ENCODE data around the gene TMEM156.
"Not testable (repeated sequence)": the region's sequence is repeated elsewhere in the genome, so short reads cannot be mapped to it uniquely, and the experiment has no call there.

The TMEM156 gene

DNA sequence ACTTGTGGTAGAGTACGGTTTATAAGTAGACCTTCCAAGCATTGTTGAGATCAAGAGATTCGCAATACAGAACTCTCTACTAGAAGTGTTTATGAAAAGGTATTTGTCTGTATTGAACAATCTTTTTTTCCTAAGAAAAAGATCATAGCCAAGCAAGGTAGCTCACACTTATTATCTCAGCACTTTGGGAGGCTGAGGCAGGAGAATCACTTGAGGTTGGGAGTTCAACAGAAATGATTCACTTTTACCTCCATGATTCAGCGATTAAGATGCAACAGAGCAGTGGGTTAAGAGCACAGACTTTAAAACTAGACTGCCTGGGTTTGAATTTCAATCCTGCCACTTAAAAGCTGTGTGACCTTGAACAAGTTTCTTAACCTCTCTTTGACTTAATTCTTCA is 74.3 kb downstream of the TMEM156 start:
- no peak for DNase-seq (ENCODE audit: low read depth)

DNA sequence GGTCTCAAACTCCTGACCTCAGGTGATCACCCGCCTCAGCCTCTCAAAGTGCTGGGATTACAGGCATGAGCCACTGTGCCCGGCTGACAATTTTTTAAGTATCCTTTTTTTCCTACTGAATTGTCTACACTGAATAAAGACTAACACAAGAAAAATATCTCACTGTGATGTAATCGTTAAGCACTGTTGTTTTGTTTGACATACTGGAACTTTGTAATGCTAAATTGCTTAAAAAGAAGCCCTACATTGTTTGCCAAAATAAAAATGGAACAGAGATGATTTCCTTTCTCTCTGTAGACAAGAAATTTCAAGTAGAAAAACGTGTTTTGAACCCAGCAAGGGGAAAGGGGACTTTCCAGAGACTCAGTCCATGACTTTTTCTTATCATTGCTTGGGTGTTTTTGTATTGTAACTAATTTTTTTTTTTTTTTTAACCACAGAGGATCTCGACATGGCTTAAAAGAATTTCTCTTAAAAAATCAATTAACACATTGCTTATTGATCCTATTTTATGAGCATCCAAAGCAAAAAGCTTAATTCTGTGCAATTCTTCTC is 74.9 kb downstream of the TMEM156 start:
- DNase-seq (ENCODE audit: low read depth), result no peak

DNA sequence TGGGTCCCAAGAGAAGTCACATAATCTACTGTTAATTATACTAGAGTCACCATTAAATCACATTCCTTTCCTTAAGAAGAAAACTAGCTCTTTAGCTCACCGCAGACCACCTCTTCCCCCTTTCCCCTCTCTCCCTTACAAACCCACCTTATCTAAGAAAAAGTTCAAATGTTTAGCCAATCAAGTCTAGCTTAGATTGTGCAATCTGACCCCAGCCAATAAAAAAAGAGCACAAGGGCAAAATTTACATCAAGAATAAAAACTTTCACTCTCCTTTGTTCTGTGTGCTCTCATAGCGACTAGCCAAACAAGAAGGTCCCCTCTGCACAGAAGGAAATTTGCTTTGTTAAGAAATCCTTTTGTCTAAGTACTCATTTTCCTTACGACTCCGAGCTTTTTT is 76.3 kb downstream of the TMEM156 start:
- no peak for DNase-seq (ENCODE audit: low read depth)

DNA sequence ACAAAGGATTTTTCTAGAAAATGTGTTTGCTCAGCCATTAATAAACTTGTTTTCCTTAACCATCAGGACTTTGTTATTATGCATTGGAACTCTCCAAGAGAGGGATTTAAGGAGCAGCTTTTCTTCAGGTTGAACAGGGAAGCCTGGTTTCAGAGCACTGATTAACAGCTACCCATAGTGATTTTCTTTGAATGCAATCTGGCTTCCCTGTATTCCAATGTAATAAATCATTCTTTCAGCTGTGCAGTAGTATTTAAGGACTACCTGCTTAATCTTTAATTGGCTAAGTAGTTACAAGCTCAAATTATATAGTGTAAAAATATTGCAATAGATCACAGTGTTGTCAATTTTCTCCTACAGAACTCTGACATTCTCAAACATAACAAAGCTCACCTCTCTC is 77.5 kb downstream of the TMEM156 start:
- DNase-seq (ENCODE audit: low read depth), result no peak

DNA sequence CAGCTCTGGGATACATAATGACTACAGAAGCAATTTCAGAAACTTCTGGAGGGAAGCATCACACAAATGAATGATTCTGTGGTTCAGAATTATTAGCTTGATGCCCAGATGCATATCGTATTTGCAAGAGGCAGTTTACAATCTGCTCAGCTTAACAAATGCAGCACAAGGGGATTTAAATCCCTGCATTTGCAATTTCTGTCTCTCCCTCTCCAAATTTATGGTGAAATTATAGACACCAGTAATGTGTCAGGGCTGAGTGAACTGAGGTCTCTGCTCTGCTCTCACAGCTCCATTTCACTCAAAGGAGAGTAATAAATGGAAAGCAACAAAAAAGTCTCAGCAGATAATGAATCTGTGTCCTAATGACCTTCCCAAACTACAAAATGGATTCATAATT is 80.2 kb downstream of the TMEM156 start:
- DNase-seq (ENCODE audit: low read depth), result no peak

DNA sequence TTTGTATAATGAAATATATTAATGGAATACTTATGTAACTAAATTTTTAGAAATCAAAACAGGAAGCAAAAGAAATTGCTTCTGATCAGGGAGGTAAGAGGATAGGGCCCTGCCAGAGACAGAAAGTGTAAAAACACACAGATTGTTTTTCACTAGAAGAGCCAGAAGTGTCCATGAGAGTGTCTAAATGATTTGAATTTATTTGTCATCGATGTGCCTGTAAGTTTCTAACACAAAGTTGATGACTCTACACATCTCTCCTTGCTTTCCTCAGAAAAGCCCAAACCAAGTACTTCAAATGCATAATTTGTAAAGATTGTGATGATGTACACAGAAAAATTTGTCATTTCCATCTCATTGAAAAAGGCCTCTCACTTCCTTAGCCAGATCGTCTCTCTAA is 80.6 kb downstream of the TMEM156 start:
- DNase-seq (ENCODE audit: low read depth), result no peak

DNA sequence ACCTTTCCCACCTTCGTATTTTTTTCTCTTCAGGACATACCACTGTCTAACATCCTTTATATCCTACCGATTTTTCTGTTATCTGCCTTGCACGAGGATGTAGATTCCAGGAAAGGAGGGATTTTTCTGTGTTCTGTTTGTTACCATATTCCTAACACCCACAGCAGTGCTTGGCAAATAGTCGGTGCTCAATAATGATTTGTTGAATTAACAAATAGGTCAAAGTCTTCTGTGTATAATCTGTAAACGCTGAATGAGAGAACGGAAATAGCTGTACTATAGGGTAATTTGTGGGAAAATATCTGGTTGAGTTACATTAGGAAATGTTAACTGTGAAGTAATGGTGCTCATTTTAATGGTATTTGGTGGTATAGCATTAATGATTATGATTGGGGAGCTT is 81.5 kb downstream of the TMEM156 start:
- no peak for DNase-seq (ENCODE audit: low read depth)

DNA sequence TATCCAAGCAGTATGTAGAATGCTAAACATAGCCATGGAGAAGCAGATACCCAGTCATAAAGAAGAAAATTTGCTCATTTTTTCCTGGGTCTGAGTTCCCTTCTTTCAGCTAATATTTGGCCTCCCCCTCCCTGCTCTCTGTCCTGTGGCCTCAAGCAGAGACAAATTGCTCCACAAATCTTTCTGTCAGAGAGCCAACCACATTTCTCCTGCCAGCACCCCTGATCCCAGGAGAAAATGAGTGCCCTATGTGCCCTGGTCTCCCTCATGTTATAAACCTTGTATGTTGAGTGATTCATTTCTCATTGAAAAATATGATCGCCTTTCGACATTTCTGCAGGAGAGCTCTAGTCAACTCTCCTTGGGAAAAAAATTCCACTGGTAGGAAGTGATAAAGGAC is 82.0 kb downstream of the TMEM156 start:
- DNase-seq (ENCODE audit: low read depth), result no peak

DNA sequence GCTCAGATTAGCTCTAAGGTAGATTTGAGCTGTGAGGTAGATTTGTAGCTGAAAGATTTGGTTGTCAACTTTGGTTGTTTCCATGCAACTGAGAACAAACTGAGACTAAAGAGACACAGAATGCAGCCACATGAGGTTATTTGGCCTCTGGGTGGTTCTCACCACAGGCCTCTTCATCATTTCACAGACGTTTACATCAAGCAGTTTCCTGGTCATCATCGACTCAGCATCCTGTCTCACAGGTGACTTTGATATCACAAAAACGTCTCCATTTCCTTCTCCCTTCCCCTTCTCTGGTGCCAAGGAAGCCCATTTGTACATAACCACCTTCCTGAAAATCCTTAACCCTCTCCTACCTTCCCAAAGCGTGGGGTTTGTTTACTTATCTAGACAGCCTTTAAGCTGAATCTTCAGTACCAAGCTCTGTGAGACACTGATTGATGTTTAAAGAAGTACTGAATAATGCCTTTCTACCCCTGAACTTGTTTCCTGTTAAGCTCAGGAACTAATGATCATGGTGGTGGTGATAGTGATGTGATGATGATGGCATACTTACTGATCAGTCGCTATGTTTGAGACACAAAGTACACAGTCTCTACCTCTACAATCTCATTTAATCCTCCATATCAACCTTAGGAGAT is 82.7 kb downstream of the TMEM156 start:
- DNase-seq (ENCODE audit: low read depth), result no peak

DNA sequence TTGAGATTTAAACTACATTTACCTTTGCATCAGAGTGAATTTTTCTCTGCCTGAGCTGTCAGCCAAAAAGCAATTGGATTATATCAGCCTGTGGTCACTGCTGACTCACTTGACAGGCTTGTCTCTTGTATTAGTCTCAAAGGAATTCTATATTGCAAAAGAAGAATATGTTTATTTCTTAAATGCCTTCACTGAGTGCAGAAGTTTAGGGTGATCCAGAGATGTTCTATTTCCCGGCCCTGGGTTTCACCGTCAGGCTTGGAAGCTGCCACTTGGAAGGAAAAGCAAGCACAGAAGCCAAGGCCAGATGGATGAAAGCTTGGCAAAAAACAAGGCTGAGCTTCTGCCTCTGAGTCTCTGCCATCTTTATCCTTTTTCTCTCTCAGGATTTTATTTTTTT is 83.7 kb downstream of the TMEM156 start:
- DNase-seq (ENCODE audit: low read depth), result no peak

DNA sequence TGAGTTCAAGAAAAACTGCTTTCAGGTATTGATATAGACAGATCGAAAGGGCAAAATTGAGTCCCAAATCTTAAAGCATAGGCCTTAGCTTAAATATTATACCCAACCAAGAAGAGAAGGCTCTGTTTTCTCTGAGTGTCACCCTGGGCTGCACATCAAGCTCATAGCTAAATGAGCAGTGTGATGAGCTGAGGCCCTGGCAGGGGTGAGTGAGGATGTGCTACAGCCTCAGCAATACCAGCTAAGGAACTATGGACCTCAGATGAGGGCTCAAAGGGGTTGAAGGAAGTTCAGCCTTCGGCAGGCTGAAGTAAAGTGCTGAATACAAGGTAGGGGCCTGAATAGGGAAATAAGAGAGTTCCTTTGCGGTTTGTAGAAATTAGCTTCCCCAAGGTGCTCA is 85.3 kb downstream of the TMEM156 start:
- no peak for DNase-seq (ENCODE audit: low read depth)

DNA sequence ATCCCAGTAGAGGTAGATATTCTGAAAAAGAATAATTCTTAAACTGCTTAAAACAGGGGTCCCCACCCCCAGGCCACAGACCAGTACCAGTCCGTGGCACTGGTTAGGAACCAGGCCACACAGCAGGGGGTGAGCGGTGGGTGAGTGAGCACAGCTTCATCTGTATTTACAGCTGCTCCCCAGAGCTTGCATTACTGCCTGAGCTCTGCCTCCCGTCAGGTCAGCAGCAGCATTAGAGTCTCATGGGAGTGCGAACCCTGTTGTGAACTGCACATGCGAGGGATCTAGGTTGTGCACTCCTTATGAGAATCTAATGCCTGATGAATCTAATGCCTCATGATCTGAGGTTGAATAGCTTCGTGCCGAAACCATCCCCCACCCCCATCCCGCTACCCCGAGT is 87.8 kb downstream of the TMEM156 start:
- DNase-seq (ENCODE audit: low read depth), result no peak

DNA sequence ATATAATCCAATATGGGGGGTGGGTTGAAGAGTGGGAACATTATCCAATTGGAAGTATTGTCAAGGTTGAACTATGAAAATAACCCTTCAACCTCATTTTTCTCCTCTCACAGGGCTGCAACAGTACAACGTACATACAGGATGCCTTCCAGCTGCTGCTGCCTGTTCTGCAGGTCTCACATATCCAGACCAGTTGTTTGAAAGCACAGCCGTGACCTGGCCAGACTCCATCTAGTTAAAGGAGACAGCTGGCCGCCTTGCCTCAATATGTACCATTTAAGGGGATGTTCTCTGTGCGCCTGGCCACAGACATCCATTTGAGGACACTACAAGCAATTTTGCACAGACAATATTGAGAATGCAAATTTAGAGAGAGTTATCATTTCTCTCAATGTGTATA is 88.9 kb downstream of the TMEM156 start:
- no peak for DNase-seq (ENCODE audit: low read depth)

DNA sequence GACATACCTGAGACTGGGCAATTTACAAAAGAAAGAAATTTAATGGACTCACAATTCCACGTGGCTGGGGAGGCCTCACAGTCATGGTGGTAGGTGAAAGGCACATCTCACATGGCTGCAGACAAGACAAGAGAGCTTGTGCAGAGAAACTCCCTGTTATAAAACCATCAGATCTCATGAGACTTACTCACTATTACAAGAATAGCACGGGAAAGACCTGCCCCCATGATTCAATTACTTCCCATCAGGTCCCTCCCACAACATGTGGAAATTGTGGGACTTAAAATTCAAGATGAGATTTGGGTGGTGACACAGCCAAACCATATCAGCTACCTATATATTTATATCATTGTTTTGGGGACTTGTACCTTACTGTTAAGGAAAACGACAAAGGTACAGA is 90.3 kb downstream of the TMEM156 start:
- not testable (repeated sequence) for DNase-seq (ENCODE audit: low read depth)

DNA sequence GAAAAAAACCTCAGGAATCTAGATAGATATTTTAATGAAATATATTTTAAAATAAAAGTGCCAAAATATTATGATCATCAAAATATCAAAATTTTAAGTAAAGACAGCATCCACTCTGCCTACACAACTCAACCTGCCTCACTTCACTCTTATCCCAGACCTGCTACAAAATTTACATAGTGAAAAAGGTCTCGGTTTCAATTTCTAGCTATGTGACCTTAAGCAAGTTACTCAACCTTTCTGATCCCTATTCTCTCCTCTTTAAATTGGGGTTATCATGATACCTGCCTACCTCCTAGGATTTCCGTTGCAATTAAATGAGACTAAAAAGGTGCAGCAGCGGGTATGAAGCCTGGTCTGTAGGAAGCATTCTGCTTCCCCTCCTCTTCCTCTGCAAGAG is 91.7 kb downstream of the TMEM156 start:
- DNase-seq (ENCODE audit: low read depth), result no peak

DNA sequence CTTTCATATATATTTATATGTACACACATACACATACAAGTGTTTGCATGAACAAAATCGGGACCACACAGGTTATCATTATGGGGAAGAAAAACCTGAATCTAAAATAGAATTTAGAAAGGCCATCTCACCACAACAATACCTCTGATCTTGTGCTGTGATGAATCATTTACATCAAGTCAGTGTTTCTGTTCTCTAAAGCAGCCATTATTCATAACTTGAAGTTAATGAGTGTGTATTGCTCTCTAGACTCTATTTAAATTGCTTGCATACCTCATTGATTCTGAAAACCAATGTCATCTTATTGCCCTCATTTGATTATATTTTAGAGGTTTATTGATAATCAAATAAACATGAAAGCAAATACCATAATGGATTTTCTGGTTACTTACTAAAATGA is 93.0 kb downstream of the TMEM156 start:
- no peak for DNase-seq (ENCODE audit: low read depth)

DNA sequence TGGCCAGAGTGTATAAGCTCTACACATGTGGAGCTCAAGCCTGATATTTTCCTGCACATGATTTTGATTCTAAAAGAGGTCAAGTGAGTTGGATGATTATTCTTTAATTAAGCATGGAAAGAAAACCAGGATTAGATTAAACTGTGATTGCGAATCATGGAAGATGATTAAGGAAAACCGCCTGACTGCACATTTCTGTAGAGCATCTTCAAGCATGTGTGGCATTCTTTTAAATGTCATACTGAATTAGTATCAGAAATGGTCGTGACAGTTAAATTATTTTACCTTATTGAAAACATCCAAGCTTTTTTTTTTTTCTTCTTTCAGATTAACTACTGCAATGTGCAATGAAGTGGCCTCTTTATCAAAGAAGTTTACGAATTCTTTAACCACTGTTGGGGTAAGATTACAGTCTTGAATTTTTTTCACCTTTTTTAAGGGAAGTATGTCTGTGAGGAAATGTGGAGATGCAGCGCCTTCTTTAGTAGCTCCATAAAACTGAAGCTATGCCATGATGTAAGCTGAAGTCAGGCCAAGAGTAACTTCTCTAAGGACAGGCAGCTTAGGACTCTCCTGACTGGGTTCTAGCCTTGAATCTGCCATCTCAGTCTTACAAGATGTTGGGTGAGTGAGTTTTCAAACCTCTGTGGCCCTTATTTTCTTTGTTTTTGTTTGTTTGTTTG is 96.7 kb downstream of the TMEM156 start:
- no peak for DNase-seq (ENCODE audit: low read depth)

DNA sequence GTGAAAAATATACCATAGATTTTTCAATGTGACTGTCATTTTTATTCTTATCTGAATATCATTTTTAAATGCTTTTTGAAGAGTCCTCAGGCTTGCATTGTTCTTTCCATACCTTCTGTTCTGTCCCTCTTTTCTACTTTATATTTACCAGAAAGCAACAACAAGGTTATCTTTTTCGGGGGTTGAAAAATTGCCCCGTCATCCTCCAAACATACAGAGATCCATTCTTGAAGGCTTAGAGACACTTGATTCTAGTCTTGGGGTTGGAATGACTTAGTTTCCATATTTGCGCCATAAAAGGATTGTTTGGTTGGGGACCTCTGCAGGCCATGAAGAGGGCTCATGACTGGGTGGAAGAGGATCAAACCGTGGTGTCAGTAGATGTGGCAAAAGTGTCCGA is 101.1 kb downstream of the TMEM156 start:
- DNase-seq (ENCODE audit: low read depth), result no peak

DNA sequence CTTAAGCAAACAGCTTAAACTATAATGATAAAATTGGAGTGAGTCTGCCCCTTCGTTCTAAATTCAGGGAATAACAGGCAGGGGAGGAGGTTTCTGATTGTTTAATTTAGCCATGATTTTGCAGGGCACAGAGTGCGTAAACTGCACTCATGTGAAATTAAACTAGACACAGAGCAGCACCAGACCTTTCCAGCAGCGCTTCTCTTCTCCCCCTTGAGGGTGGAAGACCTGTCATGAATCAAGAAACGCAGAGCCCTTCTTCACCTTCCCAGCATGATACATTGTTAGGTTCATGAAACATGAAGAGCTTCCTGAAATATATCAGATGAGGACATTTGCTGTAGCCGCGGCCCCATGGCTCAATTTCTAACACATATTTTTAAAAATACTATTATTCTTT is 101.5 kb downstream of the TMEM156 start:
- no peak for DNase-seq (ENCODE audit: low read depth)

DNA sequence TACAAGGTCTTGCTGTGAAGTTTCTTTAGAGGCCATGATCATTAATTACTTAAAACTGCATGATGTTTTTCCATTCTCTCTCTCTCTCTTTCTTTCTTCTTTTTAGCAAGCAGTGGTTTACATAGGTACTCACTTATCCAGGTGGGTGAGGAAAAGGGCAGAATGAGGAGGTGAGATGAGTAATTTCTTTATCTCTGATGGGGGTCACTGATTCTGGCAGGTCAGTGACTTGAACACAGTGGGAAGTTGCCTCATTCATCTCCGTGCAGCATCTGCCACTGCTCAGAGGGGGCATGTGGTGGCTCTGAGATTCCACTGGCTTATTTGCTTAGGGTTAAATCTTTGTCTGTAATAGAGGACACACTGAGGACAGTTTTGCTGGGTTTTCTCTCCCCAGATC is 102.0 kb downstream of the TMEM156 start:
- DNase-seq (ENCODE audit: low read depth), result no peak

DNA sequence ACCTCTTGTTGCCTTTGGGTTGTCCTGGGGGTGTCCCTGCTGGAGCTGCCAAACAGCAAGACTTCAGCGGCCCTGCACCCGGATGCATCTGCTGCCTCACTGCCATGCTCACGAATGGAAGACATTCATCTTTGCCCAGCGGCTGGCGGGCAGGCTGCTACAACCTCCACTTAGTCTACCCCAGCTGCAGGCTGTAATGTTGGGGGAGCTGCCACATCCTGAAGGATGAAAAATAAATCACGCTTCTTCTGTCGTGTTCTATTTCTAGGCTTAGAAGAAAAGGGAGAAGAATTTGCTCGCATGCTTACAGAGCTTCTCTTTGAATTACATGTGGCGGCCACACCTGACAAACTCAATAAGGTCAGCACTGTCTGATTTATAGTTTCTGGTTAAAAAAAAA is 103.2 kb downstream of the TMEM156 start:
- no peak for DNase-seq (ENCODE audit: low read depth)

DNA sequence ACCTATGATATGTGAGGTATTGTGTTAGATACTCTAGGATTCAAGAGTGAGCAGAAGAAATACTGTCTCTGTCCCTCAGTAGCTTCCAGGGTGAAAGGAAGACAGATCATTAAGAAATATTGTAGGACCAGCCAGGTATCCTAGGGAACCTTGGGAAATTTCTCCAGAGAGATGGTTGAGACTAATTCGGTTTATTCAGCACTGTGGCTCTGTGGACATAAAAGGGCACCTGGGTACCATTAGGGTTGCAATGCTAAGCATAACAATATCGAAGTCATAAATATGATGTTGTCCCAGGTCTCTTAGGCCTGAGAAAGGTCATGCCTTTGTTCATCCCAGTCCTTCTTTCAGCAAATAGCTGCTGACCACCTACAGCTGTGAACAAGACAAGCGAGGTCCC is 103.6 kb downstream of the TMEM156 start:
- DNase-seq (ENCODE audit: low read depth), result no peak

DNA sequence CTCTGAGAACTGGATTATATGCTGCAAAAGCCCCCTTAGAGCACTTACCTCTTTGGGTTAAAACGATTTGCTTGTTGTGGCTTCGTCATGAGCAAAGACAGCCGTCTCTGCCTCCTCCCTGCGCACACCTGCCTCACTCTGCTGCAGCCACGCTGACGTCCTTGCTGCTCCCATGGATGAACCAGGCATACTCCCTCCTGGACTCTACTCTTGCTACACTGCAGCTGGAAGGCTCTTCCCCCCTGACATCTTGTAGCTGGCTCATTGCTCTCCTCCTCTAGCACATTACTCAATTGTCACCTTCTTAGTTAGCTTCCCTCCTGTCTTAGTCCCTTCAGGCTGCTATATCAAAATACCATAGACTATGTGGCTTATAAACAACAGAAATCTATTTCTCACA is 105.3 kb downstream of the TMEM156 start:
- DNase-seq (ENCODE audit: low read depth), result no peak
